ENCODE results near the gene ZFP30. TPM values are rescaled to one million over a fixed set of nuclear protein-coding genes. Genes with fewer than 3 reads are reported as not detected.

Gene ZFP30
- 10 to 100 TPM in 2 of 4 donors, 1 to 10 TPM in 2; 9.0 to 16.1 (median 11.1) TPM for total RNA-seq

- DNase-seq (ENCODE audit: low spot score) = peak; percentile 53
- ATAC-seq (ENCODE audit: low FRiP score) = peak; percentile 86
- no peak for TF ChIP-seq CTCF (IDR thresholded peaks at IDR 0.05)
These were observed at the start of gene ZFP30 for GRCh38 chr19:37655301-37655688. ZFP30 (minus strand) TSS chr19:37655465; CDS start chr19:37647822, 7,643 bp downstream.

- no peak for TF ChIP-seq CTCF (IDR thresholded peaks at IDR 0.05)
- no peak for ATAC-seq (ENCODE audit: low FRiP score)
- DNase-seq (ENCODE audit: low spot score) = no peak
These were observed 43.8 kb upstream of the ZFP30 start for GRCh38 chr19:37699057-37699456.

GRCh38 chr19:37698216-37698615 is 43.0 kb upstream of the ZFP30 start:
- DNase-seq (ENCODE audit: low spot score) (no peak), ATAC-seq (ENCODE audit: low FRiP score) (no peak)
- TF ChIP-seq CTCF (IDR thresholded peaks at IDR 0.05) = no peak

GRCh38 chr19:37695144-37695899 is 40.1 kb upstream of the ZFP30 start:
- TF ChIP-seq CTCF (IDR thresholded peaks at IDR 0.05) = no peak
- DNase-seq (ENCODE audit: low spot score) = no peak
- ATAC-seq (ENCODE audit: low FRiP score) = no peak

GRCh38 chr19:37692956-37693620 is 37.8 kb upstream of the ZFP30 start:
- no peak for TF ChIP-seq CTCF (IDR thresholded peaks at IDR 0.05)
- DNase-seq (ENCODE audit: low spot score) (no peak), ATAC-seq (ENCODE audit: low FRiP score) (no peak)

- peak; percentile 58 for DNase-seq (ENCODE audit: low spot score)
- TF ChIP-seq CTCF (IDR thresholded peaks at IDR 0.05) = no peak
- ATAC-seq (ENCODE audit: low FRiP score) = peak; percentile 96
These were observed 36.7 kb upstream of the ZFP30 start for GRCh38 chr19:37691881-37692504.
